CD4-positive, alpha-beta T cell treated with Interleukin-21 for 1 hour (primary cell): ENCODE results near the gene PCDHGA11.
"Not testable (repeated sequence)": the region's sequence is repeated elsewhere in the genome, so short reads cannot be mapped to it uniquely, and the experiment has no call there.

Experiments used
- DNase-seq: peaks from one replicate; pipeline ENCODE4 v3.0.0-alpha.2; 2020

Gene PCDHGA11

GRCh38 chr5:141432726-141433125 is 11.9 kb downstream of the PCDHGA11 start:
- not testable (repeated sequence) for DNase-seq

GRCh38 chr5:141434006-141434405 is 13.2 kb downstream of the PCDHGA11 start:
- no peak for DNase-seq

DNA sequence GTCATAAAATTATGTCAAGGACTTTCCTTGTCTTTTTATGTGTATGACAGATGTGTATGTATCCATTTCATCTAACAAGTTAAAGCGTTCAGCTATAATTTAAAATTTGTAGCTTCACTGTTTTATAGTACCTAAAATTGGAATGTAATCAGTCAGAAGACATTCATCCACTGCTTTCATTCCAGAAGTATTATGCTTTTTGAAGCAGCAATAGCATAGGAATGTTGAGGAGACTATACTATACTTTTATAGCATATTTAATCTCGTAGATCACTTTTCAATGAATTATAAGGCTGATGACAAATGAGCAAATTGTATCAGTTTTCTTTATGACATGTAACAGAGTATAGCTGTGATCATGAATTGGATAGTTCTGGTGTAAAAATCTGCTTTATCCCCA is 16.4 kb downstream of the PCDHGA11 start:
- no peak for DNase-seq

- no peak for DNase-seq
These were observed 18.7 kb downstream of the PCDHGA11 start for GRCh38 chr5:141439411-141440141.

DNA sequence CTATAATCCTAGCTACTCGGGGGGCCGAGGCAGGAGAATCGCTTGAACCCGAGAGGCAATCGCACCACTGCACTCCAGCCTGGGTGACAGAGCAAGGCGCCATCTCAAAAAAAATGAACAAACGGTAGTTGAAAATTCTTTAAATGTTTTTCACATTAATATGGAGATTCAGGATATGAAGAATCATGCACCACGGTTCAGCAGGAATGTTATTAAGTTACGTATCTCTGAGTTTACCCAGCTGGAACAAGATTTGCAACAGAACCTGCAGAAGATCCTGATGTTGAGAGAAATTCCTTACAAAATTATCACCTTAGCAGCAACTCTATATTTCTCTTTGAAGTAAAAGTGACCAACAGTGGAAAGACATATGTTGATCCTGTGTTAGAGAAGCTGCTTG is 19.5 kb downstream of the PCDHGA11 start:
- DNase-seq, result no peak

DNA sequence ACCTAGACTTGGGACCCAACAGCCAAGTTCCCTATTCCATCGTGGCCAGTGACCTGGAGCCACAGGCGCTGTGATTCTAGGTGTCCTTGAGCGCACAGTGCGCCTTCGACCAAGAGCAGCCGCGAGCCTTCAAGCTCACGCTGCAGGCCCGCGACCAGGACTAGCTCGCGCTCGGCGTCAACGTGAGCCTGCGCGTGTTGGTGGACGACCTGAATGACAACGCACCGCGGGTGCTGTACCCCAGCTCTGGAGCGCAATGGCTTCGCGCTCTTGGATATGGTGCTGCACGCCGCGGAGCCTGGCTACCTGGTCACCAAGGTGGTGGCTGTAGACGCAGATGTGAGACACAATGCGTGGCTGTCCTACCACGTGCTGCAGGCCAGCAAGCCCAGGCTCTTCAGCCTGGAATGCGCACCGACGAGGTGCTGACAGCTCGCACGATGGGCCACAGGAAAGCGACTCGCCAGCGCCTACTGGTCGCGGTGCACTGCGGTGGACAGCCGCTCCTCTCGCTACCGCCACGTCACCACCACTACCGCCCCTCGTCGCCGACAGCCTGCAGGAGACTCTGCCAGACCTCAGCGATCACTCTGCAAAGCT is 20.8 kb downstream of the PCDHGA11 start:
- DNase-seq, result no peak

DNA sequence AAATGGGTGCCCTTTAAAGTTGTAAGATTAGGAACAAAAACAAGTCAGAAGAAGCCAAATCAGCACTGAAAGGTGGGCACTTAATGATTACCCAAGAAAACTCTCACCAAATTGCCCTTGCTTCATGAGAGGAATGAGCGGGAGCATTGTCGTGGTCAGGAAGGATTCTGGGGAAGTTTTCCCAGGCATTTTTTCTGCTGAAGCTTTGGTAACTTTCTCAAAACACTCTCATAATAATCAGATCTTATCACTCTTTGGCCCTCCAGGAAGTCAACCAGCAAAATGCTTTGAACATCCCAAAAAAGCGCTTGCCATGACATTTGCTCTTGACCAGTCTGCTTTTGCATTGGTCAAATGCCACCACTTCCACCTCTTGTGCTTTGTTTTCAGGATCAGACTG is 44.5 kb downstream of the PCDHGA11 start:
- DNase-seq, result no peak
